ENCODE results near the gene APP.

Gene APP

GRCh38 chr21:25967901-25968438 is 202.6 kb downstream of the APP start:
- Histone ChIP-seq H3K9ac (ENCODE audit: low read length) (no peak overlapping the region), H3K36me3 (ENCODE audit: control insufficient read depth, insufficient read depth, low read length) (no peaks in the 10 kb centered on the region), H3K9me3 (ENCODE audit: control insufficient read depth, low read length) (no peaks in the 10 kb centered on the region), H3K4me3 (ENCODE audit: low read length) (no peak overlapping the region), H3K4me1 (ENCODE audit: control insufficient read depth, insufficient read depth, low read length) (no peaks in the 10 kb centered on the region), H3K27me3 (ENCODE audit: control insufficient read depth, insufficient read depth, low read length) (no peaks in the 10 kb centered on the region)

GRCh38 chr21:25967181-25967900 is 203.2 kb downstream of the APP start:
- Histone ChIP-seq H3K9me3 (ENCODE audit: control insufficient read depth, low read length) (no peaks in the 10 kb centered on the region), H3K27me3 (ENCODE audit: control insufficient read depth, insufficient read depth, low read length) (no peaks in the 10 kb centered on the region), H3K4me3 (ENCODE audit: low read length) (no peak overlapping the region), H3K36me3 (ENCODE audit: control insufficient read depth, insufficient read depth, low read length) (no peaks in the 10 kb centered on the region), H3K9ac (ENCODE audit: low read length) (no peak overlapping the region), H3K4me1 (ENCODE audit: control insufficient read depth, insufficient read depth, low read length) (no peaks in the 10 kb centered on the region)

- Histone ChIP-seq H3K4me1 (ENCODE audit: control insufficient read depth, insufficient read depth, low read length) (no peaks in the 10 kb centered on the region), H3K27me3 (ENCODE audit: control insufficient read depth, insufficient read depth, low read length) (no peaks in the 10 kb centered on the region), H3K9ac (ENCODE audit: low read length) (no peak overlapping the region), H3K9me3 (ENCODE audit: control insufficient read depth, low read length) (no peaks in the 10 kb centered on the region), H3K4me3 (ENCODE audit: low read length) (no peak overlapping the region), H3K36me3 (ENCODE audit: control insufficient read depth, insufficient read depth, low read length) (no peaks in the 10 kb centered on the region)
These were observed 204.4 kb downstream of the APP start for GRCh38 chr21:25965951-25966707.

GRCh38 chr21:25964926-25965325 is 205.6 kb downstream of the APP start:
- Histone ChIP-seq H3K27me3 (ENCODE audit: control insufficient read depth, insufficient read depth, low read length) (no peaks in the 10 kb centered on the region), H3K9ac (ENCODE audit: low read length) (no peak overlapping the region), H3K4me1 (ENCODE audit: control insufficient read depth, insufficient read depth, low read length) (no peaks in the 10 kb centered on the region), H3K36me3 (ENCODE audit: control insufficient read depth, insufficient read depth, low read length) (no peaks in the 10 kb centered on the region), H3K9me3 (ENCODE audit: control insufficient read depth, low read length) (no peaks in the 10 kb centered on the region), H3K4me3 (ENCODE audit: low read length) (no peak overlapping the region)

- Histone ChIP-seq H3K4me3 (ENCODE audit: low read length) (no peak overlapping the region), H3K4me1 (ENCODE audit: control insufficient read depth, insufficient read depth, low read length) (no peaks in the 10 kb centered on the region), H3K36me3 (ENCODE audit: control insufficient read depth, insufficient read depth, low read length) (no peaks in the 10 kb centered on the region), H3K9me3 (ENCODE audit: control insufficient read depth, low read length) (no peaks in the 10 kb centered on the region), H3K27me3 (ENCODE audit: control insufficient read depth, insufficient read depth, low read length) (no peaks in the 10 kb centered on the region), H3K9ac (ENCODE audit: low read length) (no peak overlapping the region)
These were observed 206.6 kb downstream of the APP start for GRCh38 chr21:25964015-25964414.

GRCh38 chr21:25963181-25963580 is 207.4 kb downstream of the APP start:
- Histone ChIP-seq H3K27me3 (ENCODE audit: control insufficient read depth, insufficient read depth, low read length) (no peaks in the 10 kb centered on the region), H3K9me3 (ENCODE audit: control insufficient read depth, low read length) (no peaks in the 10 kb centered on the region), H3K36me3 (ENCODE audit: control insufficient read depth, insufficient read depth, low read length) (no peaks in the 10 kb centered on the region), H3K4me1 (ENCODE audit: control insufficient read depth, insufficient read depth, low read length) (no peaks in the 10 kb centered on the region), H3K9ac (ENCODE audit: low read length) (no peak overlapping the region), H3K4me3 (ENCODE audit: low read length) (no peak overlapping the region)

GRCh38 chr21:25961042-25961441 is 209.5 kb downstream of the APP start:
- Histone ChIP-seq H3K4me3 (ENCODE audit: low read length) (no peak overlapping the region), H3K4me1 (ENCODE audit: control insufficient read depth, insufficient read depth, low read length) (no peaks in the 10 kb centered on the region), H3K36me3 (ENCODE audit: control insufficient read depth, insufficient read depth, low read length) (no peaks in the 10 kb centered on the region), H3K27me3 (ENCODE audit: control insufficient read depth, insufficient read depth, low read length) (no peaks in the 10 kb centered on the region), H3K9me3 (ENCODE audit: control insufficient read depth, low read length) (no peaks in the 10 kb centered on the region), H3K9ac (ENCODE audit: low read length) (no peak overlapping the region)

GRCh38 chr21:25960402-25960801 is 210.2 kb downstream of the APP start:
- Histone ChIP-seq H3K9me3 (ENCODE audit: control insufficient read depth, low read length) (no peaks in the 10 kb centered on the region), H3K36me3 (ENCODE audit: control insufficient read depth, insufficient read depth, low read length) (no peaks in the 10 kb centered on the region), H3K4me3 (ENCODE audit: low read length) (no peak overlapping the region), H3K9ac (ENCODE audit: low read length) (no peak overlapping the region), H3K4me1 (ENCODE audit: control insufficient read depth, insufficient read depth, low read length) (no peaks in the 10 kb centered on the region), H3K27me3 (ENCODE audit: control insufficient read depth, insufficient read depth, low read length) (no peaks in the 10 kb centered on the region)

- H3K9me3 ChIP-seq (ENCODE audit: control insufficient read depth, low read length) = no peaks in the 10 kb centered on the region
- H3K27me3 ChIP-seq (ENCODE audit: control insufficient read depth, insufficient read depth, low read length) = no peaks in the 10 kb centered on the region
- H3K36me3 ChIP-seq (ENCODE audit: control insufficient read depth, insufficient read depth, low read length) = no peaks in the 10 kb centered on the region
- no peak overlapping the region for H3K9ac ChIP-seq (ENCODE audit: low read length)
- H3K4me1 ChIP-seq (ENCODE audit: control insufficient read depth, insufficient read depth, low read length) = no peaks in the 10 kb centered on the region
- no peak overlapping the region for H3K4me3 ChIP-seq (ENCODE audit: low read length)
These were observed 210.8 kb downstream of the APP start for GRCh38 chr21:25959799-25960198.

- Histone ChIP-seq H3K27me3 (ENCODE audit: control insufficient read depth, insufficient read depth, low read length) (no peaks in the 10 kb centered on the region), H3K4me1 (ENCODE audit: control insufficient read depth, insufficient read depth, low read length) (no peaks in the 10 kb centered on the region), H3K9me3 (ENCODE audit: control insufficient read depth, low read length) (no peaks in the 10 kb centered on the region), H3K9ac (ENCODE audit: low read length) (no peak overlapping the region), H3K36me3 (ENCODE audit: control insufficient read depth, insufficient read depth, low read length) (no peaks in the 10 kb centered on the region), H3K4me3 (ENCODE audit: low read length) (no peak overlapping the region)
These were observed 213.4 kb downstream of the APP start for GRCh38 chr21:25956993-25957714.

- no peaks in the 10 kb centered on the region for H3K27me3 ChIP-seq (ENCODE audit: control insufficient read depth, insufficient read depth, low read length)
- no peak overlapping the region for H3K4me3 ChIP-seq (ENCODE audit: low read length)
- H3K4me1 ChIP-seq (ENCODE audit: control insufficient read depth, insufficient read depth, low read length) = no peaks in the 10 kb centered on the region
- no peaks in the 10 kb centered on the region for H3K36me3 ChIP-seq (ENCODE audit: control insufficient read depth, insufficient read depth, low read length)
- no peak overlapping the region for H3K9ac ChIP-seq (ENCODE audit: low read length)
- no peaks in the 10 kb centered on the region for H3K9me3 ChIP-seq (ENCODE audit: control insufficient read depth, low read length)
These were observed 214.9 kb downstream of the APP start for GRCh38 chr21:25955646-25956045.

GRCh38 chr21:25953659-25954058 is 216.9 kb downstream of the APP start:
- Histone ChIP-seq H3K27me3 (ENCODE audit: control insufficient read depth, insufficient read depth, low read length) (no peaks in the 10 kb centered on the region), H3K9ac (ENCODE audit: low read length) (no peak overlapping the region), H3K9me3 (ENCODE audit: control insufficient read depth, low read length) (no peaks in the 10 kb centered on the region), H3K4me3 (ENCODE audit: low read length) (no peak overlapping the region), H3K36me3 (ENCODE audit: control insufficient read depth, insufficient read depth, low read length) (no peaks in the 10 kb centered on the region), H3K4me1 (ENCODE audit: control insufficient read depth, insufficient read depth, low read length) (peaks cover 7% of the 10 kb centered on the region)

All from mucosa of stomach (tissue), 1 donor.